HG02981 (cell line): Measurements from ENCODE around the gene IGSF9B.
"Not testable (repeated sequence)": the region's sequence is repeated elsewhere in the genome, so short reads cannot be mapped to it uniquely, and the experiment has no call there.

Experiments used
- ATAC-seq: cut with Tn5 transposase; IDR thresholded peaks from one replicate; pipeline ENCODE4 v1.9.1; 2021; ENCODE audit warnings: mild to moderate bottlenecking, moderate library complexity; ENCODE audit not compliant: unreplicated experiment

IGSF9B gene

GRCh38 chr11:133956650-133957633 lies at the start of gene IGSF9B:
IGSF9B (minus strand) TSS chr11:133956968; CDS start chr11:133956754, 214 bp downstream.
- peak; percentile 98 for ATAC-seq

- no peak for ATAC-seq
Observed at GRCh38 chr11:134004496-134005172, 47.9 kb upstream of the IGSF9B start.

GRCh38 chr11:134003792-134004495 lies 47.2 kb upstream of the IGSF9B start:
- ATAC-seq = no peak

- ATAC-seq = not testable (repeated sequence)
Observed at GRCh38 chr11:134002819-134003218, 46.1 kb upstream of the IGSF9B start.

- not testable (repeated sequence) for ATAC-seq
Observed at GRCh38 chr11:134002338-134002737, 45.6 kb upstream of the IGSF9B start.

GRCh38 chr11:134001596-134001995 lies 44.8 kb upstream of the IGSF9B start:
- no peak for ATAC-seq

- no peak for ATAC-seq
Observed at GRCh38 chr11:134001088-134001487, 44.3 kb upstream of the IGSF9B start.

GRCh38 chr11:133999355-133999754 lies 42.6 kb upstream of the IGSF9B start:
- ATAC-seq = no peak

- ATAC-seq = no peak
Observed at GRCh38 chr11:133997554-133997953, 40.8 kb upstream of the IGSF9B start.

GRCh38 chr11:133996671-133997070 lies 39.9 kb upstream of the IGSF9B start:
- no peak for ATAC-seq

GRCh38 chr11:133995066-133995465 lies 38.3 kb upstream of the IGSF9B start:
- ATAC-seq = no peak

GRCh38 chr11:133993921-133994320 lies 37.2 kb upstream of the IGSF9B start:
- ATAC-seq = no peak

GRCh38 chr11:133993107-133993506 lies 36.3 kb upstream of the IGSF9B start:
- no peak for ATAC-seq

GRCh38 chr11:133992121-133992520 lies 35.4 kb upstream of the IGSF9B start:
- ATAC-seq = no peak

- no peak for ATAC-seq
Observed at GRCh38 chr11:133991101-133991500, 34.3 kb upstream of the IGSF9B start.

GRCh38 chr11:133990501-133990900 lies 33.7 kb upstream of the IGSF9B start:
- ATAC-seq = no peak

- ATAC-seq = no peak
Observed at GRCh38 chr11:133988686-133989410, 32.1 kb upstream of the IGSF9B start.

GRCh38 chr11:133987171-133987570 lies 30.4 kb upstream of the IGSF9B start:
- ATAC-seq = no peak

- ATAC-seq = no peak
Observed at GRCh38 chr11:133985981-133986944, 29.5 kb upstream of the IGSF9B start.
